SK-N-MC (cell line): ENCODE data around the gene PITPNC1.

ENCODE experiments used
- DNase-seq: peaks from one replicate; pipeline ENCODE4 v3.0.0-alpha.2; 2011; ENCODE audit warnings: low read depth, low spot score
- H3K27ac ChIP-seq: fragments of 200-600 bp; sonication (generic); 2 replicates; pipeline ENCODE4 v1.5.1; 2016; ENCODE audit warnings: mixed run types
- H3K36me3 ChIP-seq: fragments of 200-600 bp; sonication (generic); 2 replicates; pipeline ENCODE4 v1.6.1; 2017; ENCODE audit warnings: antibody characterized with exemption, low read length, mixed read lengths; ENCODE audit not compliant: insufficient read depth
- H3K4me3 ChIP-seq: fragments of 200-600 bp; sonication (generic); 2 replicates; pipeline ENCODE4 v1.5.1; 2016
- H3K9ac ChIP-seq: fragments of 200-600 bp; sonication (generic); 2 replicates; pipeline ENCODE4 v1.8.0; 2017; ENCODE audit warnings: mixed run types, mixed read lengths; ENCODE audit not compliant: insufficient read length
- H3K9me3 ChIP-seq: fragments of 200-600 bp; sonication (generic); 2 replicates; pipeline ENCODE4 v1.6.1; 2017; ENCODE audit warnings: low read depth, mild to moderate bottlenecking, antibody characterized with exemption, low read length, moderate library complexity, mixed read lengths
- EZH2 ChIP-seq: fragments of 200-600 bp; sonication (generic); IDR thresholded peaks from one replicate; pipeline ENCODE4 v1.6.1; 2017; ENCODE audit warnings: antibody characterized with exemption
- FOXP2 ChIP-seq: optimal IDR thresholded peaks from 2 replicates; pipeline ENCODE3; 2011; ENCODE audit warnings: mild to moderate bottlenecking, moderate library complexity; ENCODE audit not compliant: insufficient read depth; ENCODE audit errors: extremely low read length, control extremely low read depth
- POLR2AphosphoS5 ChIP-seq: IDR thresholded peaks from 2 replicates; pipeline ENCODE4 v1.6.1; 2012; ENCODE audit warnings: mild to moderate bottlenecking, low read depth, low read length, borderline replicate concordance

Gene PITPNC1

DNA sequence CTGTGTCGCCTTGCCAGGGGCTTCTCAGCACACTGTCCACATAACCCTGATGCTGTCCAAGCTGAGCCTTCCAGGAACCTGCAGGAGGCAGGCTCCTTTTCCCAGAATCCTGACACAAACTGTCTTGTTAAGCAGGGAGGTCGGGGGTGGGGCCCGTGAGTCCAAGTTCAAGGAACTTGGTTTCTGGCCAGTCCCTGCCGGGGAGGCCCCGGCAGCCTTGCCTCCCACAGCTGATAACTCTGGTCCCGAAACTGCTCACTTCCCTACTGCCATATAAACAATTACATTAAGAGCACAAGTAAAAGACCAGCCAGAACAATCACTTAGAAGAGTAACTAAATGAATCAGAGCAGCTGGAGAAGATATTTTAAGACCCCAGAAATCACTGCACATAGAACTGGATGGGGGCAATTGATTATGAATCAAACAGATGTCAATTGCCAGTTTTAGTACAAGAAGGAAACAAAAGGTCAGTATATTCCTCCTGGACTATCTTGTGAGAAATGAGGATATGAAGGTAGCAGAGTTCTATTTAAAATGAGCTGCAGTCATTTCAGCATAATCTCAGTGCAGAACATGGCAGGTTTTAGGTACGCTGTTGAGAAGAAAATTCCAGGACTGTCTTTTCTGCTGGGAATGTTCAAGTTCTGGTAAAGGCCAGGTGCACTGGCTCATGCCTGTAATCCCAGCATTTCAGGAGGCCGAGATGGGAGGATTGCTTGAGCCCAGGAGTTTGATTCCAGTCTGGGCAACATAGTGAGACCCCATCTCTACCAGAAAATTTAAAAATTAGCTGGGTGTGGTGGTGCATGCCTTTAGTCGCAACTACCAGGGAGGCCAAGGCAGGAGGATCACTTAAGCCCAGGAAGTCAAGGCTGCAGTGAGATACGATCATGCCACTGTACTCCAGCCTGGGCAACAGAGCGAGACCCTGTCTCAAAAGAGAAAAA lies 169.8 kb downstream of the PITPNC1 start:
- TF ChIP-seq POLR2AphosphoS5 (no peak), FOXP2 (no peak), EZH2 (no peak)
- Histone ChIP-seq H3K36me3 (no peaks in the 10 kb centered on the region), H3K4me3 (no peak overlapping the region), H3K9me3 (no peaks in the 10 kb centered on the region), H3K9ac (no peak overlapping the region), H3K27ac (no peak overlapping the region)
- no peak for DNase-seq

- no peak for TF ChIP-seq FOXP2
- no peak for TF ChIP-seq EZH2
- no peak for TF ChIP-seq POLR2AphosphoS5
- H3K9me3 ChIP-seq = no peaks in the 10 kb centered on the region
- no peak overlapping the region for H3K27ac ChIP-seq
- no peaks in the 10 kb centered on the region for H3K36me3 ChIP-seq
- H3K4me3 ChIP-seq = no peak overlapping the region
- no peak for DNase-seq
- H3K9ac ChIP-seq = no peak overlapping the region
Observed at GRCh38 chr17:67548693-67549092, 171.6 kb downstream of the PITPNC1 start.

DNA sequence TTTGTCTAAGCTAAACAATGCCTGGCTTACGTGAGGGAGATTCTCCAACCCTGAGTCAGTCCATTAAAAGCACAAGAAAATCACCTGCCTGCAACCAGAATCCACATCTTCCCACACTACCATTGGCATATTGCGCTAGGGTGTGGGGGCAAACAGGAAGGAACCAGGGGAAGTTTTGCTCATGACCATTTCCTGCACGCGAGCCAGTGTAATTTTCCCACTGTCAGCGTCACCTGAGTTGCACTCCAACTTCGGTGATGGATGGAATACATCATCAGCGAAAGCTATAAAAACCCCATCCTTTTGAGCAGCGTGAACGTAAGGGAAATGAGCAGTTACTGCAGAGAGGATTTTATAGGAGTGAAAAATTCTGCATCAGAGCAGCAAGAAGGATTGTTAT lies 172.7 kb downstream of the PITPNC1 start:
- TF ChIP-seq FOXP2 = no peak
- TF ChIP-seq EZH2 = no peak
- TF ChIP-seq POLR2AphosphoS5 = no peak
- H3K36me3 ChIP-seq = no peaks in the 10 kb centered on the region
- DNase-seq = no peak

DNA sequence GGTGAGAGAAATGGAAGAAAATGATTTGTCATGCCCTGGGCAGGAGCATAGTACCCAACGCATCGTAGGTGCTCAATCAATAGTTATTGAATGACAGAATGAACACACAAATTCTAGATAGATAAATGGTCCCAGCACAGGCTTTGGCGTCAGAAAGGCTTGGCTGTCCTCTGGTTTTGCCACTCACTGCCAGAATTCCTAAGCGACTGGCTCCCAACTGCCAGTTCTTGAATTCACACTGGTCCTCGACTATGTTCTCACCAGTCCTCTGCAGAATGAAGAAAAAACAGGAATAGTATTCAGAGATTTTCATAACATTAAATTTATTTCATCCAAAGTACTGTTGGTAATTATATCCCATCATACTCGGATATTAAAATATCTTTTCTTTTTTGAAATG lies 177.6 kb downstream of the PITPNC1 start:
- TF ChIP-seq FOXP2 (no peak), EZH2 (no peak), POLR2AphosphoS5 (no peak)
- no peaks in the 10 kb centered on the region for H3K9me3 ChIP-seq
- no peak for DNase-seq
- H3K36me3 ChIP-seq = no peaks in the 10 kb centered on the region
- no peak overlapping the region for H3K9ac ChIP-seq
- H3K4me3 ChIP-seq = no peak overlapping the region
- H3K27ac ChIP-seq = no peak overlapping the region

More for the DNA sequence above, 172.7 kb downstream of the PITPNC1 start:
- H3K9ac ChIP-seq = no peak overlapping the region
- H3K27ac ChIP-seq = no peak overlapping the region
- H3K9me3 ChIP-seq = no peaks in the 10 kb centered on the region
- H3K4me3 ChIP-seq = no peak overlapping the region

DNA sequence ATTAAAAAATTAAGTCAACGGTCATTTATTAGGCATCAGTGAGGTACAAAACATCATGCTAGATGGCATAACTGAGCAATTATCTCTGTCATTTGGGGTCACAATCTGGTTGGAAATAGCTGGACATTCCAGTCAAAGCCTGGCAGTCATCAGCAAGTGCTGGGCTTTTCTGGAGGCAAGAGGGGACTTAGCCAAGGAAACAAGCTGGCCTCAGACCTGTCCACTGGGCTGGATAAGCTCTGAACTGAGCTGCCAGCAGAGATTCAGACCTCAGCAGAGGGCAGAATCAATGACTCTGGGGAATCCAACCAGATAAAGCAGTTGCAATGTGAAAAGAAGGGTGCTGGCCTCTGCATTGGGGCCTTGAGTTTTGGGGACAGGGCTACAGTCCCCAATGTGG lies 178.8 kb downstream of the PITPNC1 start:
- Histone ChIP-seq H3K36me3 (no peaks in the 10 kb centered on the region), H3K9me3 (no peaks in the 10 kb centered on the region), H3K4me3 (no peak overlapping the region), H3K27ac (no peak overlapping the region), H3K9ac (no peak overlapping the region)
- TF ChIP-seq FOXP2 (no peak), EZH2 (no peak), POLR2AphosphoS5 (no peak)
- DNase-seq = no peak

GRCh38 chr17:67557052-67557845 lies 180.2 kb downstream of the PITPNC1 start:
- Histone ChIP-seq H3K36me3 (no peaks in the 10 kb centered on the region), H3K4me3 (no peak overlapping the region), H3K9me3 (no peaks in the 10 kb centered on the region), H3K9ac (no peak overlapping the region), H3K27ac (no peak overlapping the region)
- TF ChIP-seq FOXP2 (no peak), EZH2 (no peak), POLR2AphosphoS5 (no peak)
- no peak for DNase-seq

GRCh38 chr17:67557921-67558320 lies 180.8 kb downstream of the PITPNC1 start:
- Histone ChIP-seq H3K36me3 (no peaks in the 10 kb centered on the region), H3K27ac (no peak overlapping the region), H3K9me3 (no peaks in the 10 kb centered on the region), H3K4me3 (no peak overlapping the region), H3K9ac (no peak overlapping the region)
- TF ChIP-seq FOXP2 (no peak), POLR2AphosphoS5 (no peak), EZH2 (no peak)
- no peak for DNase-seq

- H3K27ac ChIP-seq = no peak overlapping the region
- TF ChIP-seq POLR2AphosphoS5 (no peak), FOXP2 (no peak), EZH2 (no peak)
- no peaks in the 10 kb centered on the region for H3K9me3 ChIP-seq
- no peak overlapping the region for H3K4me3 ChIP-seq
- DNase-seq = no peak
- no peaks in the 10 kb centered on the region for H3K36me3 ChIP-seq
- no peak overlapping the region for H3K9ac ChIP-seq
Observed at GRCh38 chr17:67558740-67559380, 181.8 kb downstream of the PITPNC1 start.
